GM19099 (cell line): ENCODE results near the gene LSM11.

Source experiments
- POLR2A ChIP-seq: IDR thresholded peaks from 3 replicates; pipeline ENCODE4 v1.6.1; 2011; ENCODE audit warnings: low read depth; ENCODE audit not compliant: insufficient read length; ENCODE audit errors: extremely low read depth

The LSM11 gene

GRCh38 chr5:157743163-157744050 is at the start of gene LSM11:
Gene LSM11 (plus strand): TSS chr5:157743712. CDS start chr5:157743751, 39 bp downstream.
- TF ChIP-seq POLR2A, result peak; percentile 47

GRCh38 chr5:157703736-157704135 is 39.8 kb upstream of the LSM11 start:
- TF ChIP-seq POLR2A, result no peak

DNA sequence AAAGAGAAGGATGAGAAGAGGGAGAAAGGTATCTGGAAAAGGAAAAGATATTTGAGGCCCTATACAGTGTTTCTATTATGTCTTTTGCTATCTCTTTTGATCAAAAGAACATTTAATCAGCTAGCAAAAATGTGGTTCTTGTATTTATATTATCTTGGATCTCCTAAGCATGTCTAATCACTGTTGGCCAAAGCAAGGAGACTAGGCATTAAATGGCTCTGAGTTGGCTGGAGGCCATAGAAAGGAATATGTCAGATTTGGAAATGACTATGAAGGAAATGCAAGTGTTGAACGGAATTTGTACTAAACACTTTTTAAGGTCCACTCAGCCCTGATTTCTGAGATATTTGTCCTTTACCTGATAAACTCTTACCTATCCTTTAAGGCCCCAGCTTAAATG is 34.6 kb upstream of the LSM11 start:
- TF ChIP-seq POLR2A, result no peak

GRCh38 chr5:157709346-157709745 is 34.2 kb upstream of the LSM11 start:
- TF ChIP-seq POLR2A, result no peak

- TF ChIP-seq POLR2A, result no peak
Measured at GRCh38 chr5:157710431-157710830, 33.1 kb upstream of the LSM11 start.

DNA sequence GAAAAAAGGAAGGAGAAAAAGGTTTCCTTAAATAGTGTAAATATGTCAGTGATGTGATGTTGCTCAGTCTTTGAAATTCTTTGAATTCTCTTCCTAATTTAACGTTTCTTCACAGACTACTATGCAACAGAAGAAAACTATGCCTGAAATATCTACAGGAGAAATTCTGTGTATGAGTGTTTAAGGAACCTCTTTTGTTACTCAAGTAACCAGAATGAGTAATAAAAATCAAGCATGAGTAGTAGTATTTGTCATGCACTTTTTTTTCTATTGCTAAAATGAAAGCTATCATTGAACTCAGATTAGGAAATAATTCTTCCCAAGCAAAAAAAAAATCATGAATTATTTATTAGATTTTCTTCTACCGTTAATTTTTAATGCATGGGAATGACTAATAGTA is 32.6 kb upstream of the LSM11 start:
- no peak for TF ChIP-seq POLR2A

GRCh38 chr5:157713830-157714595 is 29.5 kb upstream of the LSM11 start:
- no peak for TF ChIP-seq POLR2A

GRCh38 chr5:157714596-157714864 is 29.0 kb upstream of the LSM11 start:
- no peak for TF ChIP-seq POLR2A

DNA sequence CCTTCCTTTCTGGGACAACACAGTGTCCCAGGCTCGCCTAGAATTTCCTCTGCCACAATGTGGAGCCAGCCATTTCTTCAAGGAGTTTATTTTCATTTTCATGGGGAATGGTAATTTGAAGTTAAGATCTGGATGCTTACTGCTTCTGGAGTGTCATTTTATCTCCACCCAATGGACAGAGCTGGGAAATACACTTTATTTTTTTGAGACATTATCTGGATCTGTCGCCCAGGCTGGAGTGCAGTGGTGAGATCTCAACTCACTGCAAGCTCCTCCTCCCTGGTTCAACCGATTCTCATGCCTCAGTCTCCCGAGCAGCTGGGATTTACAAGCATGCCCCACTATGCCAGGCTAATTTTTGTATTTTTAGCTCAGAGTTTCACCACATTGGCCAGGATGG is 25.0 kb upstream of the LSM11 start:
- no peak for TF ChIP-seq POLR2A

DNA sequence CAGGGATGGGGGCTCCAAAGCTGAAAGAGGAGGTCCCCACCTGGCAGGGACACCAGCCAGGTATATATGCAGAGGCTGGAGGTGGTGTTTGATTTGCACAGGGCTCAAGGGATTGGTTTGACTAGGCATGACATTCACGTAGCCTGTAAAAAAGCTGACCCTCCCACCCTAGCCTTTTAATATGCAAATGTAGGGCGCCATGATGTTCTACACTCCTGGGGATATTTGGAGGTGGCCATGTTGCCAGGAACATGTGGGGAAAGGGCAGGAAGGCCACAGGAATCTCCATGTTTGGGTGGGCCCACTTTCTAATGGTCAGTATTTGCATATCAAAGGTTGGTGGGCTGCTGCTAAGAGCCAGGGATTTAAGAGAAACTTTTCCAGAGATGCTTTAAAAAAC is 24.3 kb upstream of the LSM11 start:
- TF ChIP-seq POLR2A, result no peak

- no peak for TF ChIP-seq POLR2A
Measured at GRCh38 chr5:157721159-157721558, 22.4 kb upstream of the LSM11 start.

DNA sequence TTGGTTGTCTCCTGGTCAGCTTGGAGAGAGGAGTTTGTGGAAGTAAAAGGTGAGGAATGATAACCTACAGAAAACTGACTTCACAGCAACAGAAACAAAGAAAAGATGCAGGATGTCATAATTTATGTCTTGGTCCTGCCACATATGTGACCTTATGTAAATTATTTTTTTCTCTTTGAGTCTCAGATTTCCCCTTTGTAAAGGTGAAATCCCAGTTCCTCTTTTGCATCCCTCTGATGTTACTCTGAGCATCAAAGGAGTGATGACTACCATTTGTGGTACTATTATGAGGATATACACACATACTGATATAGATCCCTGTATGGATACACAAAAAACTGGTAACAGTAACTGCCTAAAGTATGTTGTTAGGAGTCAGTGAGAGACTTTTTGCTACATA is 13.7 kb upstream of the LSM11 start:
- TF ChIP-seq POLR2A, result no peak

GRCh38 chr5:157730900-157731271 is 12.6 kb upstream of the LSM11 start:
- TF ChIP-seq POLR2A, result no peak

GRCh38 chr5:157731272-157732129 is 12.0 kb upstream of the LSM11 start, which contains the start of gene THG1L:
Gene THG1L (plus strand): TSS chr5:157731420. CDS start chr5:157731441, 21 bp downstream.
- peak; percentile 89 for TF ChIP-seq POLR2A

DNA sequence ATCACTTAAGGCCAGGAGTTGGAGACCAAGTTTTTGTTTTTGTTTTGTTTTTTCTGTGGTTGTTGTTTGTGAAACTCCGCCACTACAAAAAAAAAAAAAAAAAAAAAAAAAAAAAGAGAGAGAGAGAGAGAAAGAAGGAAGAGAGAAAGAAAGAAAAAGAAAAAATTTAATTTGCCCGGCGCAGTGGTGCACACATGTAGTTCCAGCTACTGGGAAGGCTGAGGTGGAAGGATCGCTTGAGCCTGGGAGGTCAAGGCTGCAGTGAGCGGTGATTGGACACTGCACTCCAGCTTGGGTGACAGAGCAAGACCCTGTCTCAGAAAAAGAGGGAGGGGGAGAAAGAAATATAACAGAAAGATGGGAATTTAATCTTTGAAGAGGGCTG is 11.4 kb upstream of the LSM11 start:
- TF ChIP-seq POLR2A, result no peak
